Panc1 (cell line): ENCODE data around the gene PPM1L. TPM values are rescaled to one million over a fixed set of nuclear protein-coding genes. Genes with fewer than 3 reads are reported as not detected.

Experiments used
- ATAC-seq: fragments of 200-7000 bp; cut with Tn5 transposase; 2 replicates; pipeline ENCODE4 v1.9.1; 2020; ENCODE audit warnings: mild to moderate bottlenecking, moderate library complexity
- BruUV-seq: library from RNA; stranded (reverse); fragments of 400-500 nt; replicated peaks from 2 replicates; lab custom pipeline; 2021; lab: Mats Ljungman, UMichigan
- CTCF ChIA-PET: fragments of 300-600 bp; sonication (Branson Sonifier 250); formaldehyde crosslinking; loops from one replicate; lab custom pipeline; 2022; ENCODE audit warnings: antibody characterized with exemption; lab: Charles Lee
- POLR2A ChIA-PET: fragments of 300-600 bp; sonication (Branson Sonifier 250); formaldehyde crosslinking; loops from one replicate; lab custom pipeline; 2022; ENCODE audit warnings: antibody characterized with exemption; lab: Charles Lee
- DNase-seq: peaks from one replicate; pipeline ENCODE4 v3.0.0-alpha.2; 2010; ENCODE audit warnings: low read depth, low spot score
- H3K27ac ChIP-seq: 2 replicates; pipeline ENCODE4 v1.5.1; 2011; ENCODE audit warnings: mild to moderate bottlenecking, low read length, inconsistent platforms
- H3K27me3 ChIP-seq: fragments of 200-500 bp; sonication (Bioruptor generic); 2 replicates; pipeline ENCODE4 v1.6.0; 2014; ENCODE audit warnings: low read length, inconsistent platforms; ENCODE audit not compliant: control insufficient read depth, insufficient read depth
- H3K36me3 ChIP-seq: fragments of 200-500 bp; sonication (Bioruptor generic); 2 replicates; pipeline ENCODE4 v1.5.1; 2014; ENCODE audit warnings: inconsistent platforms, mild to moderate bottlenecking, low read length, moderate library complexity; ENCODE audit not compliant: control insufficient read depth, insufficient read depth
- H3K4me1 ChIP-seq: 2 replicates; pipeline ENCODE4 v1.5.1; 2011; ENCODE audit warnings: inconsistent platforms, mild to moderate bottlenecking, low read length, moderate library complexity; ENCODE audit not compliant: control insufficient read depth, insufficient read depth
- H3K4me3 ChIP-seq, 2 experiments: 2 replicates each; pipeline ENCODE4 v1.5.1; 2011 to 2012; ENCODE audit warnings: low read depth in 2 of 2, low read length in 2 of 2, mild to moderate bottlenecking in 2 of 2, inconsistent platforms in 1 of 2, moderate library complexity in 1 of 2
- H3K9me3 ChIP-seq: fragments of 200-500 bp; sonication (Bioruptor generic); 2 replicates; pipeline ENCODE4 v1.5.1; 2014; ENCODE audit warnings: low read depth, mild to moderate bottlenecking, inconsistent platforms, low read length, moderate library complexity; ENCODE audit not compliant: control insufficient read depth, insufficient read depth
- POLR2AphosphoS5 ChIP-seq: IDR thresholded peaks from 2 replicates; pipeline ENCODE4 v1.6.1; 2012; ENCODE audit warnings: mild to moderate bottlenecking, low read depth, low read length, moderate library complexity
- SIN3A ChIP-seq: IDR thresholded peaks from 2 replicates; pipeline ENCODE4 v1.6.1; 2012; ENCODE audit warnings: low read depth, mild to moderate bottlenecking, low read length, moderate library complexity, borderline replicate concordance; ENCODE audit not compliant: insufficient read depth
- TCF7L2 ChIP-seq: IDR thresholded peaks from 2 replicates; pipeline ENCODE4 v1.6.1; 2011; ENCODE audit warnings: mild to moderate bottlenecking, low read depth, low read length, inconsistent platforms
- in situ Hi-C: cut with HindIII; loops from 2 replicates; pipeline ENCODE4 v1.10.0; 2016; ENCODE audit warnings: low sequenced_read_pairs, low pct_unique_long_range_greater_than_20kb
- intact Hi-C: fragments of 100-400 bp; cut with micrococcal nuclease; formaldehyde crosslinking; loops from one replicate; pipeline ENCODE4 v1.10.0; 2022; ENCODE audit not compliant: unreplicated experiment
- total RNA-seq: library from RNA; stranded (reverse); gene quantifications from one replicate; pipeline ENCODE4 v1.2.1, GENCODE V29; 2021; ENCODE audit not compliant: unreplicated experiment
- TF ChIP-seq, protein P1 (sequence below): fragments of 450-650 bp; IDR thresholded peaks from 2 replicates; pipeline ENCODE4 v1.5.1; 2017; ENCODE audit warnings: mild to moderate bottlenecking
- TF ChIP-seq, protein P2 (sequence below), 2 experiments: IDR thresholded peaks; 2 replicates each; pipeline ENCODE4 v1.6.1; 2011 to 2012; ENCODE audit warnings: low read depth in 2 of 2, control low read depth in 1 of 2, low read length in 1 of 2, mild to moderate bottlenecking in 1 of 2, moderate library complexity in 1 of 2; ENCODE audit not compliant: insufficient read depth in 1 of 2

Gene PPM1L
- total RNA-seq, 1 experiment from 2014 or later = 23.8 TPM

DNA sequence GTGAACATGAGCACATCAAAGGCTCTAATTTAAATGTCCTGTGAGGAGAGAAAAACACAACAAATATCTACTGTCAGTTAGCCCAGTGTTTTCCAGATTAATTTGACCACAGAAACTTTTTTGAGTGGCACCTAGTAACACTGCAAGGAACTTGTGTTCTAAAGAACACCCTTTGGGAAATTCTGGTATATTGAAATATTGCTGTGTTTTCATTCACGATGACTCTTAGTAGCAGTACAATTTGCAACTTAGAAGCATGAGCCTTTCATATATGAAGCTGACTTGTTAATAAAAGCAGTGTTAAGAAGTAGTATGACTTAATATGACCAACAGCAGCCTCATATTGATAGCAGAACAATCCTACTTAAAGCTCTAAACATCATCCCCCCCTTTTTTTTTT lies 317.1 kb downstream of the PPM1L start:
- Histone ChIP-seq H3K27me3 (no peaks in the 10 kb centered on the region), H3K4me3 (no peak overlapping the region), H3K9me3 (no peaks in the 10 kb centered on the region), H3K36me3 (no peaks in the 10 kb centered on the region), H3K4me1 (peaks cover 27% of the 10 kb centered on the region), H3K27ac (no peak overlapping the region)
- no peak for DNase-seq
- in situ Hi-C loops = no loop called here
- ChIA-PET CTCF (no interaction called here), POLR2A (no interaction called here)
- no TSS peak for BruUV-seq
- intact Hi-C loops = no loop called here
- no peak for ATAC-seq
- TF ChIP-seq TCF7L2 (no peak), POLR2AphosphoS5 (no peak), SIN3A (no peak)
- TF ChIP-seq, protein P1, sequence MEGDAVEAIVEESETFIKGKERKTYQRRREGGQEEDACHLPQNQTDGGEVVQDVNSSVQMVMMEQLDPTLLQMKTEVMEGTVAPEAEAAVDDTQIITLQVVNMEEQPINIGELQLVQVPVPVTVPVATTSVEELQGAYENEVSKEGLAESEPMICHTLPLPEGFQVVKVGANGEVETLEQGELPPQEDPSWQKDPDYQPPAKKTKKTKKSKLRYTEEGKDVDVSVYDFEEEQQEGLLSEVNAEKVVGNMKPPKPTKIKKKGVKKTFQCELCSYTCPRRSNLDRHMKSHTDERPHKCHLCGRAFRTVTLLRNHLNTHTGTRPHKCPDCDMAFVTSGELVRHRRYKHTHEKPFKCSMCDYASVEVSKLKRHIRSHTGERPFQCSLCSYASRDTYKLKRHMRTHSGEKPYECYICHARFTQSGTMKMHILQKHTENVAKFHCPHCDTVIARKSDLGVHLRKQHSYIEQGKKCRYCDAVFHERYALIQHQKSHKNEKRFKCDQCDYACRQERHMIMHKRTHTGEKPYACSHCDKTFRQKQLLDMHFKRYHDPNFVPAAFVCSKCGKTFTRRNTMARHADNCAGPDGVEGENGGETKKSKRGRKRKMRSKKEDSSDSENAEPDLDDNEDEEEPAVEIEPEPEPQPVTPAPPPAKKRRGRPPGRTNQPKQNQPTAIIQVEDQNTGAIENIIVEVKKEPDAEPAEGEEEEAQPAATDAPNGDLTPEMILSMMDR = no peak
- TF ChIP-seq, protein P2, sequence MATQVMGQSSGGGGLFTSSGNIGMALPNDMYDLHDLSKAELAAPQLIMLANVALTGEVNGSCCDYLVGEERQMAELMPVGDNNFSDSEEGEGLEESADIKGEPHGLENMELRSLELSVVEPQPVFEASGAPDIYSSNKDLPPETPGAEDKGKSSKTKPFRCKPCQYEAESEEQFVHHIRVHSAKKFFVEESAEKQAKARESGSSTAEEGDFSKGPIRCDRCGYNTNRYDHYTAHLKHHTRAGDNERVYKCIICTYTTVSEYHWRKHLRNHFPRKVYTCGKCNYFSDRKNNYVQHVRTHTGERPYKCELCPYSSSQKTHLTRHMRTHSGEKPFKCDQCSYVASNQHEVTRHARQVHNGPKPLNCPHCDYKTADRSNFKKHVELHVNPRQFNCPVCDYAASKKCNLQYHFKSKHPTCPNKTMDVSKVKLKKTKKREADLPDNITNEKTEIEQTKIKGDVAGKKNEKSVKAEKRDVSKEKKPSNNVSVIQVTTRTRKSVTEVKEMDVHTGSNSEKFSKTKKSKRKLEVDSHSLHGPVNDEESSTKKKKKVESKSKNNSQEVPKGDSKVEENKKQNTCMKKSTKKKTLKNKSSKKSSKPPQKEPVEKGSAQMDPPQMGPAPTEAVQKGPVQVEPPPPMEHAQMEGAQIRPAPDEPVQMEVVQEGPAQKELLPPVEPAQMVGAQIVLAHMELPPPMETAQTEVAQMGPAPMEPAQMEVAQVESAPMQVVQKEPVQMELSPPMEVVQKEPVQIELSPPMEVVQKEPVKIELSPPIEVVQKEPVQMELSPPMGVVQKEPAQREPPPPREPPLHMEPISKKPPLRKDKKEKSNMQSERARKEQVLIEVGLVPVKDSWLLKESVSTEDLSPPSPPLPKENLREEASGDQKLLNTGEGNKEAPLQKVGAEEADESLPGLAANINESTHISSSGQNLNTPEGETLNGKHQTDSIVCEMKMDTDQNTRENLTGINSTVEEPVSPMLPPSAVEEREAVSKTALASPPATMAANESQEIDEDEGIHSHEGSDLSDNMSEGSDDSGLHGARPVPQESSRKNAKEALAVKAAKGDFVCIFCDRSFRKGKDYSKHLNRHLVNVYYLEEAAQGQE (IDR thresholded peaks at IDR 0.05; ENCODE audit: insufficient read depth in 1 of 2, low read depth in 2 of 2, low read length in 1 of 2) = no peak

DNA sequence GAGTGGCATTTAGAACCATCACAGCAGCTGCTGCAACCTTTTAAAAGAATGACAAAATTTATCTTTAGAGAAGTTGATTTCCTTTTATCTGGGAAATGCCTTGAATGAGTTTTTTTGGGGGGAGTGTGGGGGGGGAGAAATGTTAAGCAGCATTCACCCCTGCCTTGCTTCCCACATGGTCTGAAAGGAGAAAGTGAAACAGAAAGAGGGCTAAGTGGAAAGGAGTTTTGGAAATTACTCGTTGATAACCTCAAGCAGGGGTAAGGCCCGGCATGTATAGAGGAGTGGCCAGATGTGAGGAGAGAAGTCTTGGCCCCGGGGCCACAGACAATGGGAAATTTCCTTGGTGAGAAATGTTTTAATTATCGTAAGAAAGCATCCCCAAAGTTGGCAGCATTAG lies 325.6 kb downstream of the PPM1L start:
- Histone ChIP-seq H3K27me3 (no peaks in the 10 kb centered on the region), H3K4me1 (no peaks in the 10 kb centered on the region), H3K9me3 (no peaks in the 10 kb centered on the region), H3K36me3 (peaks cover 10% of the 10 kb centered on the region), H3K4me3 (no peak overlapping the region), H3K27ac (no peak overlapping the region)
- TF ChIP-seq, protein P2 (IDR thresholded peaks at IDR 0.05; ENCODE audit: insufficient read depth in 1 of 2, low read depth in 2 of 2, low read length in 1 of 2) = no peak
- TF ChIP-seq TCF7L2 (no peak), POLR2AphosphoS5 (no peak)
- ChIA-PET CTCF (no interaction called here), POLR2A (no interaction called here)
- DNase-seq (no peak), ATAC-seq (0 out of 2 replicates have a peak, but pooled peaks have one; percentile 56)
- intact Hi-C loops (no loop called here), in situ Hi-C loops (no loop called here)
- BruUV-seq = no TSS peak
